Neuronal stem cell (in vitro differentiated cells): ENCODE data around the gene GRIK3.

Source experiments
- DNase-seq: peaks from one replicate; pipeline ENCODE4 v3.0.0-alpha.2; 2013; ENCODE audit warnings: low spot score
- H2AFZ ChIP-seq: one replicate; pipeline ENCODE4 v1.6.1; 2013; ENCODE audit warnings: mild to moderate bottlenecking, low read length, inconsistent platforms
- H2AK5ac ChIP-seq: 2 replicates; pipeline ENCODE4 v1.6.1; 2013; ENCODE audit warnings: low read depth, mild to moderate bottlenecking, inconsistent platforms, low read length, moderate library complexity, mixed read lengths
- H2BK120ac ChIP-seq: 2 replicates; pipeline ENCODE4 v1.6.1; 2013; ENCODE audit warnings: low read depth, mild to moderate bottlenecking, inconsistent platforms, low read length, moderate library complexity, mixed read lengths
- H2BK12ac ChIP-seq: one replicate; pipeline ENCODE4 v1.6.1; 2013; ENCODE audit warnings: low read length, inconsistent platforms
- H2BK15ac ChIP-seq: 2 replicates; pipeline ENCODE4 v1.6.1; 2013; ENCODE audit warnings: mild to moderate bottlenecking, low read length, inconsistent platforms, mixed read lengths
- H2BK5ac ChIP-seq: one replicate; pipeline ENCODE4 v1.6.1; 2013; ENCODE audit warnings: inconsistent platforms, mild to moderate bottlenecking, low read length, moderate library complexity
- H3K14ac ChIP-seq: one replicate; pipeline ENCODE4 v1.6.1; 2013; ENCODE audit warnings: low read length, inconsistent platforms
- H3K18ac ChIP-seq: 2 replicates; pipeline ENCODE4 v1.6.1; 2013; ENCODE audit warnings: low read length, inconsistent platforms
- H3K23ac ChIP-seq: 2 replicates; pipeline ENCODE4 v1.6.1; 2013; ENCODE audit warnings: low read depth, mild to moderate bottlenecking, mixed read lengths, low read length, inconsistent platforms; ENCODE audit not compliant: poor library complexity
- H3K27ac ChIP-seq: replicated peaks from 3 replicates; pipeline ENCODE4 v1.5.1; 2013; ENCODE audit warnings: low read length, inconsistent platforms
- H3K27me3 ChIP-seq, 3 experiments: 2 replicates each; pipeline ENCODE4 v1.6.1; 2013; ENCODE audit warnings: low read length in 3 of 3, mild to moderate bottlenecking in 2 of 3, inconsistent platforms in 1 of 3, low read depth in 1 of 3, mixed read lengths in 1 of 3, moderate library complexity in 1 of 3; ENCODE audit not compliant: control insufficient read depth in 3 of 3, insufficient read depth in 3 of 3
- H3K36me3 ChIP-seq, 2 donors: replicated peaks in 1 of 2; 2 replicates each; pipeline ENCODE4 v1.6.1; 2013; ENCODE audit warnings: low read length in 2 of 2; ENCODE audit not compliant: control insufficient read depth in 2 of 2, insufficient read depth in 2 of 2
- H3K4ac ChIP-seq: 2 replicates; pipeline ENCODE4 v1.6.1; 2013; ENCODE audit warnings: inconsistent platforms, mild to moderate bottlenecking, low read length, moderate library complexity
- H3K4me1 ChIP-seq, 2 donors: 1 replicate in 1 of 2; 2 replicates in 1 of 2; pipeline ENCODE4 v1.6.1; 2013; ENCODE audit warnings: low read length in 2 of 2, low read depth in 1 of 2; ENCODE audit not compliant: control insufficient read depth in 2 of 2, insufficient read depth in 1 of 2
- H3K4me2 ChIP-seq: one replicate; pipeline ENCODE4 v1.6.1; 2013; ENCODE audit warnings: mild to moderate bottlenecking, low read length, inconsistent platforms; ENCODE audit not compliant: insufficient read depth, poor library complexity, severe bottlenecking
- H3K4me3 ChIP-seq, 2 donors: 2 replicates each; pipeline ENCODE4 v1.5.1; 2013; ENCODE audit warnings: low read length in 2 of 2, mild to moderate bottlenecking in 2 of 2, inconsistent platforms in 1 of 2, moderate library complexity in 1 of 2
- H3K79me1 ChIP-seq: one replicate; pipeline ENCODE4 v1.6.1; 2013; ENCODE audit warnings: low read depth, mild to moderate bottlenecking, inconsistent platforms, low read length, moderate library complexity
- H3K9ac ChIP-seq: one replicate; pipeline ENCODE4 v1.6.1; 2013; ENCODE audit warnings: mild to moderate bottlenecking, low read depth, low read length, inconsistent platforms; ENCODE audit not compliant: poor library complexity
- H3K9me3 ChIP-seq, 2 donors: replicated peaks in 1 of 2; 2 replicates each; pipeline versions ENCODE3 to v1.6.1; 2013; ENCODE audit warnings: low read length in 2 of 2, mild to moderate bottlenecking in 2 of 2, inconsistent platforms in 1 of 2, low read depth in 1 of 2, mixed read lengths in 1 of 2, moderate library complexity in 1 of 2; ENCODE audit not compliant: control insufficient read depth in 2 of 2, insufficient read depth in 1 of 2
- H4K8ac ChIP-seq: one replicate; pipeline ENCODE4 v1.6.1; 2013; ENCODE audit warnings: low read depth, mild to moderate bottlenecking, inconsistent platforms, low read length, moderate library complexity
- H4K91ac ChIP-seq: one replicate; pipeline ENCODE4 v1.6.1; 2013; ENCODE audit warnings: low read length, low read depth, mild to moderate bottlenecking, inconsistent platforms; ENCODE audit not compliant: poor library complexity
- WGBS, 2 donors: extraction: QIAGEN DNeasy Blood & Tissue Kit; methylation state at CpG; one replicate each; pipeline ENCODE4 v1.1.7; 2013; ENCODE audit warnings: missing lambda C conversion rate in 2 of 2, mixed read lengths in 1 of 2; ENCODE audit not compliant: insufficient read length in 2 of 2, insufficient replicate concordance in 1 of 2; ENCODE audit errors: extremely low coverage in 2 of 2; 5-methylcytosine and 5-hydroxymethylcytosine counted together

The GRIK3 gene

GRCh38 chr1:36992139-36992943 is 42.0 kb downstream of the GRIK3 start:
- WGBS, 2 donors = no CpG with 5 or more reads among the region's 8 CpGs
- H2AFZ ChIP-seq = no peak overlapping the region
- H3K18ac ChIP-seq = no peak overlapping the region
- H2BK15ac ChIP-seq = peak overlapping the region; percentile 53
- no peak for DNase-seq
- H3K9ac ChIP-seq = no peak overlapping the region
- H3K23ac ChIP-seq = no peak overlapping the region
- no peak overlapping the region for H4K91ac ChIP-seq
- no peak overlapping the region for H3K4me3 ChIP-seq
- no peak overlapping the region for H3K4ac ChIP-seq
- no peak overlapping the region for H2BK5ac ChIP-seq
- H3K4me1 ChIP-seq = peaks cover 0 to 20% of the 10 kb centered on the region in 2 donors
- no peak overlapping the region for H3K14ac ChIP-seq
- H3K27me3 ChIP-seq = peaks cover 0 to 13% (median 0%) of the 10 kb centered on the region in 3 experiments
- no peak overlapping the region for H2AK5ac ChIP-seq
- H3K36me3 ChIP-seq = no peaks in the 10 kb centered on the region
- no peak overlapping the region for H2BK120ac ChIP-seq
- no peak overlapping the region for H3K27ac ChIP-seq
- H3K4me2 ChIP-seq = no peak overlapping the region
- no peaks in the 10 kb centered on the region for H3K79me1 ChIP-seq
- H3K9me3 ChIP-seq = no peaks in the 10 kb centered on the region
- H2BK12ac ChIP-seq = no peak overlapping the region
- no peak overlapping the region for H4K8ac ChIP-seq

DNA sequence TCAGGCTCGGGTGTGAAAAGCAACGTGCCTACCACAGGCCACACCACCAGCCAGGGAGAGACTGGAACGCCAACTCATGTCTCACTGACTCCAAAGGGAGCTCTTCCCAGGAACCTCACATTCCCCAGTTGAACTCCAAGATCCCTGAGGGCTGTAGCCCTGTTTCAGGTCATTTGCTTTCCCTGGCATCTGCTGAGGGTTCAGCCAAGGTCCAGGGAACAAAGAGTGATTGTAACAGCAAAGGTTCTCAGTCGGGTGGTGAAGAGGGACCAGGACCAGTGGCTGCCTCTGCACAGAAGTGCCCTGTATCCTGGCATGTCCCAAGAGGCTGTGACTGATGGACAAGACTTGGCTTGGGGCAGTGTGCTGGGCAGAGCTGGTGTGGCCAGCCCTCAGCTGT is 42.8 kb downstream of the GRIK3 start:
- H2BK15ac ChIP-seq = peak overlapping the region; percentile 53
- peak overlapping the region; percentile 48 for H2BK120ac ChIP-seq
- no peak overlapping the region for H3K14ac ChIP-seq
- H3K36me3 ChIP-seq = no peaks in the 10 kb centered on the region
- H4K91ac ChIP-seq = no peak overlapping the region
- peak overlapping the region; percentile 19 for H3K4ac ChIP-seq
- peak overlapping the region; percentile 54 for H2AK5ac ChIP-seq
- no peaks in the 10 kb centered on the region for H3K79me1 ChIP-seq
- H2AFZ ChIP-seq = no peak overlapping the region
- peak overlapping the region; percentile 58 for H3K18ac ChIP-seq
- no peak overlapping the region for H2BK5ac ChIP-seq
- no peak overlapping the region for H3K4me3 ChIP-seq
- H3K4me2 ChIP-seq = no peak overlapping the region
- WGBS, 2 donors = no CpG with 5 or more reads among the region's 4 CpGs
- H4K8ac ChIP-seq = no peak overlapping the region
- H3K27me3 ChIP-seq = peaks cover 0 to 15% (median 0%) of the 10 kb centered on the region in 3 experiments
- no peak for DNase-seq
- H3K27ac ChIP-seq = no peak overlapping the region
- no peak overlapping the region for H3K23ac ChIP-seq
- no peak overlapping the region for H3K9ac ChIP-seq
- peaks cover 0 to 20% of the 10 kb centered on the region in 2 donors for H3K4me1 ChIP-seq
- no peaks in the 10 kb centered on the region for H3K9me3 ChIP-seq
- peak overlapping the region; percentile 26 for H2BK12ac ChIP-seq

DNA sequence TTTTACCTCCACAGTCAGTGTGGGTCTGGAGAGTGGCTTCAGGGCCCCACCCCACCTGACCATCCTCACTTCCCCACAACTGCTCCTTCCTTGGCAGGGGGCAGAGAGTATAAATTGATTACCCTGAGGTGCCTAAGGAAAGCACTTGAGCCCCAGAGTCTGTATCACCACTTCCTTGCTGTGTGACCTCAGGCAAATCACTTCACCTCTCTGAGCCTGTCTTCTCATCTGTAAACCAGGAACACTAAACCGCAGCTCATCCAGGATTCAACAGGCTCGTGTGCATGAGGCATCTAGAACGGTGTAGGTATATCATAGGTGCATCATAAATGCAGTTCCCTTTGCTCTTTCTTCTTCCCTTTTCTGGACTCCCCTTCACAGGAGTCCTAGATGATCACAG is 43.4 kb downstream of the GRIK3 start:
- Histone ChIP-seq H3K14ac (no peak overlapping the region), H3K18ac (peak overlapping the region; percentile 85), H3K27ac (no peak overlapping the region), H4K8ac (no peak overlapping the region), H2BK120ac (peak overlapping the region; percentile 93), H3K36me3 (no peaks in the 10 kb centered on the region), H3K9ac (no peak overlapping the region), H3K27me3 (peaks cover 0 to 15% (median 0%) of the 10 kb centered on the region in 3 experiments), H3K4me1 (peaks cover 0 to 20% of the 10 kb centered on the region in 2 donors), H2BK15ac (no peak overlapping the region), H4K91ac (peak overlapping the region; percentile 2), H3K9me3 (no peaks in the 10 kb centered on the region), H3K79me1 (no peaks in the 10 kb centered on the region), H3K4me2 (no peak overlapping the region), H3K23ac (no peak overlapping the region), H2BK12ac (peak overlapping the region; percentile 12), H3K4me3 (no peak overlapping the region), H3K4ac (no peak overlapping the region), H2BK5ac (no peak overlapping the region), H2AK5ac (peak overlapping the region; percentile 54), H2AFZ (no peak overlapping the region)
- no CpG with 5 or more reads among the region's 3 CpGs for WGBS, 2 donors
- no peak for DNase-seq

GRCh38 chr1:36989241-36989640 is 45.1 kb downstream of the GRIK3 start:
- WGBS, 2 donors = no CpG with 5 or more reads among the region's 8 CpGs
- Histone ChIP-seq H3K9ac (no peak overlapping the region), H4K8ac (no peak overlapping the region), H2BK12ac (no peak overlapping the region), H2BK5ac (peak overlapping the region; percentile 27), H3K4me3 (no peak overlapping the region), H3K23ac (no peak overlapping the region), H4K91ac (no peak overlapping the region), H3K18ac (peak overlapping the region; percentile 68), H2BK15ac (peak overlapping the region; percentile 26), H3K79me1 (no peaks in the 10 kb centered on the region), H3K36me3 (no peaks in the 10 kb centered on the region), H3K4ac (no peak overlapping the region), H3K14ac (no peak overlapping the region), H3K4me1 (peaks cover 0 to 23% of the 10 kb centered on the region in 2 donors), H3K4me2 (no peak overlapping the region), H2BK120ac (peak overlapping the region; percentile 29), H2AFZ (no peak overlapping the region), H3K27ac (peak overlapping the region; percentile 59), H3K27me3 (peaks cover 0 to 15% (median 0%) of the 10 kb centered on the region in 3 experiments), H2AK5ac (peak overlapping the region; percentile 79), H3K9me3 (no peaks in the 10 kb centered on the region)
- no peak for DNase-seq
